HG03066 (cell line): ENCODE data around the gene INVS.

ENCODE experiments used
- ATAC-seq: cut with Tn5 transposase; IDR thresholded peaks from one replicate; pipeline ENCODE4 v1.9.1; 2021; ENCODE audit warnings: low read depth; ENCODE audit not compliant: unreplicated experiment

INVS gene

GRCh38 chr9:100240512-100240911, 141.5 kb downstream of the INVS start:
- no peak for ATAC-seq

DNA sequence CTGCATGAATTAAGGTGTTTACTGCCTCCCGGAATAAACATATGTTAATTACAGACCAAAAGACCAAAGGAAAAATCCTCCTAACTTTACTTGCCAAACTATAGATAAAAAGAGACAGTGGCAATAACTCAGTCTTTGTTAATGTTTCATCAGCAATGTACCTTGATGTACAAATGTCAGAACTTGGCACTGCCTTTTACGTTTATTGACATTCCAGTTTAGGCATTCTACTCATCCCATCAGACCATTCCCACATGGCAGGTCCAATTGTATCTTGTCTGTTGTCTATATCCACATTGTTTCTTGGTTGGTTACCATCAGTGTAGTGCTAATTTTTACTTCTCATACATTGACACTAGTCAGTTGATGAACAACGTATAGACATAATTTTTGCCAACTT, 168.2 kb downstream of the INVS start:
- no peak for ATAC-seq

- ATAC-seq: no peak
Observed at GRCh38 chr9:100268271-100268670, 169.2 kb downstream of the INVS start.

- ATAC-seq: no peak
Observed at GRCh38 chr9:100269656-100270055, 170.6 kb downstream of the INVS start.

DNA sequence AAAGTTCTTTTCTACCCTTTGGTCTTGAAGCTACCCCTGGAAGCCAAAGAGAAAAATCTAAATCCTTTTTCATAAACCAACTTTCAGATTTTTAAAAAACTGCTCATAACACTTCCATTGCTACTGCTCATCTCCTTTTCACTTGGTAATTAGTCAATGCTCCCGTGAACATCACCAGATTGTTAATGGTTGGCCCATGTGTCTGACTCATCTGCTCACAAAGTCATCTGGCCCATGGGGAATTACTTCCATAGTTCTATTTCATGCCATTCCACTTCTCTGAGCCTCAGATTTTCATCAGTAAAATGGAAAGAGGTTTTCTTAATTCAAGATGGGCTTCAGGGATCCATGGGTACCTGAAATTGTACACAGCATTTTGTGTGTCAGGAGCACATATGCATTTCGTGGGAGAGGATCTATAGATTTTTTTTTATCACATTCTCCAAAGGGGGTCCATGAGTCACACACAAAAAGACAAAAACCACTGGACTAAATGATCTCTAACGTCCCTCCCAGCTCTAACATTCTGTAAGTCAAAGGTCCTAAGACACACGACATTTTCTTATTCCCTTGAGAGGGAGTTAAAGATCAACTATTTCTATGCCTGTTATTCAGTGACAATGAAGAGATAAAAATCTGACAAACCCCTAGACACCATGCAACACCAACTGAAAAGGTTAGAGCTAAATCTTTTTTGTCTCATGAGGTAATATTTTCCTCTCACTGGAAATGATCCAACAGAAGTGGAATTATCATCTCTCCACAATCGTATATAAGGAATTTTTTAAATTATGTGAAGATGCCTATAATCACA, 178.3 kb downstream of the INVS start:
- ATAC-seq: no peak

DNA sequence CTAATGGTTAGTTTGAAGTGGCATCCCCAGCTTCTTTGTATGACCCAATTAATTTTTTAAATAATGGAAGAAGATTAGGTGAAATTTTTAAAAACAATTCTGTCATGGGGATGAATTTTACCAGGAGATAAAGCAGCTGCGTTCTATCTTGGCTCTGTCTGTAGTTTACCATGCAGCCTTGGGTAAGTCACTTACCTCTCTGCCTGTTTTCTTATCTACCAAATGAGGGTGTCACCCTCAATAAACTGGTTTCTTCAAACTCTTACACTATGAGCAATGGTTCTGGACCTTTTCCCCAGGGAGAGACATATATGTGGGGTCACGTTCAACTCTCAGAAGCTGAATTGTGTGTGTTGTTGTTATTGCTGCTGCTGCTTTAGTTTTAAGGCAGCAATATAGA, 182.0 kb downstream of the INVS start:
- ATAC-seq: no peak

- ATAC-seq: no peak
Observed at GRCh38 chr9:100281676-100282387, 182.8 kb downstream of the INVS start.

DNA sequence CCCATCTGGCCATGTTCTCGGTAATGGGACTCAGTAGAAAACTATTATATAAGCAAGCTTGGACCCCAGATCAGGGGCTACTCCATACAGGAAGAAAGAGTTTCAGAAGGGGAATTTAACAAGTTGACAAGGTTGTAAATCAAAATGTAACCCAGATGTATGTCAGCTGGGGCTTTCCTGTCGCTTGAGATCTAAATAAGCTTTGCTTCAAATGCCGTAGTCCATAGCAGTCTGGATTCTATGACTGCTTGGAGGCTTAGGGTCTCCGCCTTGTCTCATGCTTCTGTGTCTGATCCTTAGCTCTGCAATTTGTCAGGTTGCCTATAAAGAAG, 183.3 kb downstream of the INVS start:
- ATAC-seq: no peak

DNA sequence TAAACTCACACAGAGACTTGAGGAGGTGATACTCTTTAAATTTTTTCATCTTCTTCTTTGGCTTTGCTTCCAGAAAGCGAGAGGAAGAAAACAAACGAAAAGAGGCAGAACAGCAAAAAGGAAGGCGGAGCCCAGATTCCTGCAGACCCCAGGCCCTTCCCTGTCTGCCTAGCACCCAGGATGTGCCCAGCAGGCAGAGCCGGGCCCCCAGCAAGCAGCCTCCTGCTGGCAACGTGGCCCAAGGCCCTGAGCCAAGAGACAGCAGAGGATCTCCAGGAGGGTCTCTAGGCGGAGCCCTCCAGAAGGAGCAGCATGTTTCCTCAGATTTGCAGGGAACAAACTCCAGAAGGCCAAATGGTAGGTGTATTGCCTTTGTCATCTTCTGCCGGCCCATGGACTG, 185.2 kb downstream of the INVS start:
- ATAC-seq: no peak

DNA sequence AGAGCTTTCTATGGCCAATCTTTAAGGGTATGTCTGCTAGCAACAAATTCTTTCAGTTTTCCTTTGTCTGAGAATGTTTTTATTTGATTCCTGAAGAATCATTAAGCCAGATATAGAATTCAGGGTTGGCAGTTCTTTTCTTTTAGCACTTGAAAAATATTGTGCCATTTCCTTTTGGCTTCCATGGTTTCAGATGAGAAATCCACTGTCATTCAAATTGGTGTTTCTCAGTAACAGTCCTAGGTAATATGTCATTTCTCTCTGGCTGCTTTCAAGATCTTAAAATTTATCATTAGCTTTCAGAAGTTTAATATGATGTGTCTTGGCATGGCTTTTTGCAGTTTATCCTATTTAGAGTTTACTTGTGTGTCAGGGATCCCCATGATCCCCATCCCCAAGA, 186.0 kb downstream of the INVS start:
- ATAC-seq: no peak

GRCh38 chr9:100285601-100286000, 186.6 kb downstream of the INVS start:
- no peak for ATAC-seq

- no peak for ATAC-seq
Observed at GRCh38 chr9:100286257-100286656, 187.2 kb downstream of the INVS start.

DNA sequence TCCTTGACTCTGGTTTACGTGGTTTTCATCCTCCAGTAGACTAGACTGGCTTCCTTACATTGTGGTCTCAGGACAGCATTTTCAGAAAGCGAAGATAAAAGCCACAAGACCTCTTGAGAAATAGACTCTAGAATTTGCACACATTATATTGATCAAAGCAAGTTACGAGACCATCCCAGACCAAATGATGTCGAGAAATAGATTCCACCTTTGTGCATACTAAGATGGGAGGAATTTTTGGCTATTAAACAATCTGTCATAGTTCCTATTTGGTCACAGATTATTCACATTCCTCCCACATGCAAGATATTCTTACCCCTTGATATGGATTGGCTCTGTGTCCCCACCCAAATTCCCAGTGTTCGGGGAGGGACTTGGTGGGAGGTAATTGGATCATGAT, 188.1 kb downstream of the INVS start:
- no peak for ATAC-seq

DNA sequence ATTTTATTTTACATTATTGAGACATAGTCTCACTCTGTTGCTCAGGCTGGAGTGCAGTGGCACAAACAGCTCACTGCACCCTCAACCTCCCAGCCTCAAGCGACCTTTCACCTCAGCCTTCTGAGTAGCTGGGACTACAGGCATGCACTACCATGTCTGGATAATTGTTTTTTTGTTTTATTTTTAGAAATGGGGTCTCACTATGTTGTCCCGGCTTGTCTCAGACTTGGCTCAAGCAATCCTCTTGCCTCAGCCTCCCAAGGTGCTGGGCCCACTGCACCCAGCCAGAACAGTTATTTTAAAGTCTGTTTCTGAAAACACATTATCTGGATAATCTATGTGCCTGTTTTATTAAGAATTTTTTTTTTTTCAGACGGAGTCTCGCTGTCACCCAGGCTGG, 191.7 kb downstream of the INVS start:
- ATAC-seq: no peak

- no peak for ATAC-seq
Observed at GRCh38 chr9:100292414-100292813, 193.4 kb downstream of the INVS start.

- ATAC-seq: no peak
Observed at GRCh38 chr9:100294341-100294740, 195.3 kb downstream of the INVS start.

DNA sequence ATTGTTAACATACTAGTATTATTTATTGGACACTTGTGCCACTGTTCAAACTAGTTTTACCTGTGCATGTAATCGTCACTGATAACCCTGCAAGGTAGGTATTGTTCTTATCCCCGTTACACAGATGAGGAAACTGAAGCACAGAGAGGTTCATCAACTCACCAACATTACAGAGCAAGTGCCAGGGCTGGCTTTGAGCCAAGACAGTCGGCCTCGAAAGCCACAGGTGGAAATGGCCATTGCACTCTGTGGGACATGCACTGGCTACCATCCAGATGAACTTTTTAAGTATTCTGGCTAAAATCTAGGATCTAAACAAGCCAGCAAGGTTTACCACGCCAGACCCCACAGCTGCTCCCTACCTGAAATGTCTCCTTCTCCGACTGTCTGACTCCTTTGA, 195.8 kb downstream of the INVS start:
- no peak for ATAC-seq

- ATAC-seq: no peak
Observed at GRCh38 chr9:100295240-100295639, 196.2 kb downstream of the INVS start.

GRCh38 chr9:100296407-100296806, 197.4 kb downstream of the INVS start:
- ATAC-seq: no peak

- ATAC-seq: no peak
Observed at GRCh38 chr9:100298378-100298777, 199.3 kb downstream of the INVS start.

GRCh38 chr9:100303747-100304146, 204.7 kb downstream of the INVS start:
- ATAC-seq: no peak

DNA sequence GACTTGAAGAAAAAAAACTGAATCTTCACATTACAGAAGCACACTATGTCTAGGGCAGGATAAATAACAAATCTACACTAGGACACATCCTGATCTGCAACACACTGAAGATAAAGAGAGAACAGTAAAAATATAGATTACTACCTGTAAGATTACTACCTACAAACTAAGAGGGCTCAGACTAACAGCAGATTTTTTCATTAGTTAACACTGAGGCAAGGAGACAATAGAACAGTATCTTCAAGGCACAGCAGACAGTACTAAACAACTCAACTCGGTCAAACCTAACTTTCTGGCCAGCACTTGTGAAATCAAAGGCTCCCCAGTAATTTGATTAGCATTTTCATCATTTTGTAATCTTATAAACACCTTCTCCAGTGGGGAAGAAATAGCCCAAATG, 207.2 kb downstream of the INVS start:
- no peak for ATAC-seq
